ENCODE data around the gene PDLIM1.
"Not testable (repeated sequence)": the region's sequence is repeated elsewhere in the genome, so short reads cannot be mapped to it uniquely, and the experiment has no call there.

The PDLIM1 gene

DNA sequence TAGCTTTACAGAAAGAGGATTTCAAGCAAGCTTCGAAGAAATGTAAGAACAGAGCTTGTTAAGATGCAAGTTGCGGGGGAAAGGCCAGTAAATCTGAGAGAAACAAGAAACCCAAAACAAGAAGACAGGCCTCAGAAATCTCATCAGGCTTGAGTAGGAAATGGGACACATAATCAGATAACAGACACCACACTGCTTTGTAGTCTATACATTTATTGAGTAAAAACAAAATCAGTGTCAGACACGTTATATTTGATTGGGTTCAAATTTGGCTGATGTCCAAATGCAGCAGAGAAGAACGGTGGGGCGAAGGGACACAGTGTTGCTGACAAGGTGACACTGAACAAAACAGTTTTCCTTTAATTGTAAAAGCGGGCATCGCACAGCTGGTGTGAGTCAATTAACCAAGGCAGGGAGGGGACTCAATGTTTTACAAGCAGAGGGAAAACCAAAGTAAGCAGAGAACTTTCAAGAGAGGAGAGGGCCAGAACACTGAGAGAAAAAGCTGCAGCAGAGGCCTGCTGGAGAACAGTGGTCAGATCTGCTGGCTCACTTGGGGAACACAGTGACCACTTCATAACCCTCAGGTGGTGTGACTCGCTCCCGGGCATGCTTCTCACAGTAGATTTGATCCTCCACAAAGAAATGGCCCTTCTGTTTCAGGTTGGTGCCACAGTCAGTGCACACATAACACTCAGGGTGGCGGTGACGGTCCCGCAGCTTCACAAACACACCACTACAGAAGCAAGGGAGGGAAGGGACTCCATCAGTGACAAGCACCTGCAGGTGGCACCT is 53.2 kb downstream of the PDLIM1 start:
- DNase-seq, result no peak

DNA sequence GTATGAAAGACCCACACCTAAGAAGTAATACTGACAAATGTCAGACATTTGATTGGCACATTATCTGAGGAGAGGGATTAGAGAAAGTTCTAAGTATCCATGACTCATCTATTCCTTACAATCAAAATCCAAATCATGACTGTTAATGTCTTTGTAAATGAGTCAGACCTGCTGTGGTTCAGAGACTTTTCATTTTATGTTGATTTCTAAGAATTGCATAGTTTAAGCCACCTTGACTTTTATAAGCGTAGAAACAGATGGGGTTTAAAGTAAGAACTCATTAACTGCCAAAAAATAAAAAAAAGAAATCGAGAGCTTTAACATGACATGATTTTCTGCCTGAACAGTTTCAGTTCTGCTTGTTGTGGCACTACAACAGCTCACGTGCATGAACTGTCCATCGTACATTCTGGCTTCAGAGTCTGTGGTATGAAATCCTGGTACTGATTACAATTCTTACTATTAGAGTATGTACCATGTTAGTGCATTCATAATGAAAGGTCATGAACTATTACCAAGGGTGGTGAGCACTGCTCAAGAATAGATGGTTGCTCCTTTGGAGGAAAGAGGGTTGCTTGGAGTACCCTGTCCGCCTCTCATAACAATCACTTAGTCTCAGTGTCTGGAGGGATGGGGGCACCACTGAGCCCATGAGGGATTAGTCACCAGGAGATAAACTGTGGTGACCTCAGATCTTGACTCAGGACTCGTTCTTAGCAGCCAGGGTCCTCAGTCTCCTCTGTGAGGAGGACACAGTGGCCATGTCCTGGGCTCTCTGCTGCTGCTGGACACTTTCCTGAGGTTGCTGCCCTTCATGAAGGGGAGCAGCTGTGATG is 54.5 kb downstream of the PDLIM1 start:
- peak; percentile 80 for DNase-seq

DNA sequence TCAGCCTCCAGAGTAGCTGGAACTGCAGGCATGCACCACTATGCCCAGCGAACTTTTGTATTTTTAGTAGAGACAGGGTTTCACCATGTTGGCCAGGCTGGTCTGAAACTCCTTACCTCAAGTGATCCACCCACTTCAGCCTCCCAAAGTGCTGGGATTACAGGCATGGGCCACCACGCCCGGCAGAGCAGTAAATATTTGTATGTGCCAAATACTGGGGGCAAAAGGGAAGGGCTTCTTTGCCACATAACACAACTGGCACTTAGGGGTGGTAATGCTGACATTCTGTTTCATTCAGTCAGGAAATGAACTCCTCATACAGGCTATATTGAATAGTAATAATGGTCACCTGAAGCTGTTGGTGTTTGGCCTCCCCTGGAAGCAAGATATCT is 55.1 kb downstream of the PDLIM1 start:
- no peak for DNase-seq

DNA sequence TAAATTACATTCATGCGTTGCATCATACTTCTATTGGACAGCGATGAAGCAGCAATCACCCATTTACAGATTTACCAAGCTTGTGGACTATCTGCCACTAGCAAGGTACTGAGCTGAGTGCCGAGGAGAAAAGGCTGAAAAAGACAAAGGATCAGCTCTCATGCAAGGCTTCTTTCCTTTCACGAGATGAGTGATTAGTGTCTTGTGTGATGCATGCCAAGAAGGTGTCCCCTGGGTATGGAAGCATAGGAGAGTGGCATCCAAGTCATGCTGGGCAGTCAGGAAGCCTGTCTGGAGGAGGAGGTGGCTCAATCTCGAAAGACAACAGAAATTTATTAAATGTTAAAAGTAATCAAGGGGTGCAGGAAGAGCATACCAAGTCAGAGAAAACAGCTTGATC is 55.9 kb downstream of the PDLIM1 start:
- no peak for DNase-seq

DNA sequence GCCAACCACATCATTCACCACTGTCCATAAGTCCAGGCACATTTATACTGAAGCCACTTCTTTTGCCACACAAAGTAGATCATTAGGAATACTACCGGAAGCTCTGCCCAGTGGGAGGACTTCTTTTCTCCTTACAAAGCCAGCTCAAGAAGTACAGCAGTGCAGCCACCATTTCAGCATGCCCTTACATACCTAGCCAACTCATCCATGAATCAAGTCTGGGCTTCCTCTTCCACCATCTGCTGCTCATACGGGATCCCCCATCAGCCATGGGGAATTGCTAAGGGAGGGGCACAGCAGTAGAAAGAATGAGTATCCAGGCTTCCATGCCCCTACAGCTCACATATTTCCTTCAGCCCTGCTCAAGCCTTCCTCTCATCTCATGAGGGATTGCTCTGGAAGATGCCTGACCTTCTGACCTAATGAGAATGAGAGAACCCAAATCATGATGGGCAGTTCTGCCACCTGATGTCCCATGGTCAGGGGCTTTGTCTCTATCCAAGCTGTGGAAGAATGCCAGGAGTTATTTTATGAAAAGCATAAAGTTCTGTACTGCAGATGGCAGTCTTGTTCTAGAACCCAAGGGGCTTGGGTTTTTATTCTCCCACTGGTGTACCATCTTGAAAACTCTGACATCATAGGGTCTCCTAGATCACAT is 57.3 kb downstream of the PDLIM1 start:
- DNase-seq, result no peak

DNA sequence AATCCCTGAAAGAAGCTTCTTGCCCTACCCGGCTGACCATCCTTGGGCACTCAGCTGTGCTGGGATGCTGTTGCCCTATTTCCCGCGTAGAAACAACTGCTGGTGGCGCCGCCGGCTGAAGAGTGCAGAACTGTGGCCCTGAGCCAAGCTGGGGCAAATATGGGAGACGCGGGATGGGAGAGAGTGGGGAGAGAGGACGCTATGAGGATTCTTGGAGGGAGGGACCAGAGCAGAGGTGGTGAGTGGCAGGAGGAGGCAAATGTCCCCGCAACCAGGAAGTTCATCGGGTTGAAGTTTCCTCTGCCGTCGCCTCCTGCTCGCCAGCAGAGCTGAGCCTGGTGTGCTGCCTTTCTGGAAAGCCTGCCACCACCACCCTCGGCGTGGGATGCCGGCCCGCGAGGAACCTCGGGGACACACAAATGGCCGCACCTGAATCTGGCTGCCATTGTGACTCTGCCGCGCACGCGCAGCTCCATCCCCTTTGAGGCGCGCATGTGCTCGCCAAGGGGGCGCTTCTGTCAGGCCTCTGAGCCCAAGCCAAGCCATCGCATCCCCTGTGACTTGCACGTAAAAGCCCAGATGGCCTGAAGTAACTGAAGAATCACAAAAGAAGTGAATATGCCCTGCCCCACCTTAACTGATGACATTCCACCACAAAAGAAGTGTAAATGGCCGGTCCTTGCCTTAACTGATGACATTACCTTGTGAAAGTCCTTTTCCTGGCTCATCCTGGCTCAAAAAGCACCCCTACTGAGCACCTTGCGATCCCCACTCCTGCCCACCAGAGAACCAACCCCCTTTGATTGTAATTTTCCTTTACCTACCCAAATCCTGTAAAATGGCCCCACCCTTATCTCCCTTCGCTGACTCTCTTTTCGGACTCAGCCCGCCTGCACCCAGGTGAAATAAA is 59.9 kb downstream of the PDLIM1 start:
- DNase-seq, result not testable (repeated sequence)

DNA sequence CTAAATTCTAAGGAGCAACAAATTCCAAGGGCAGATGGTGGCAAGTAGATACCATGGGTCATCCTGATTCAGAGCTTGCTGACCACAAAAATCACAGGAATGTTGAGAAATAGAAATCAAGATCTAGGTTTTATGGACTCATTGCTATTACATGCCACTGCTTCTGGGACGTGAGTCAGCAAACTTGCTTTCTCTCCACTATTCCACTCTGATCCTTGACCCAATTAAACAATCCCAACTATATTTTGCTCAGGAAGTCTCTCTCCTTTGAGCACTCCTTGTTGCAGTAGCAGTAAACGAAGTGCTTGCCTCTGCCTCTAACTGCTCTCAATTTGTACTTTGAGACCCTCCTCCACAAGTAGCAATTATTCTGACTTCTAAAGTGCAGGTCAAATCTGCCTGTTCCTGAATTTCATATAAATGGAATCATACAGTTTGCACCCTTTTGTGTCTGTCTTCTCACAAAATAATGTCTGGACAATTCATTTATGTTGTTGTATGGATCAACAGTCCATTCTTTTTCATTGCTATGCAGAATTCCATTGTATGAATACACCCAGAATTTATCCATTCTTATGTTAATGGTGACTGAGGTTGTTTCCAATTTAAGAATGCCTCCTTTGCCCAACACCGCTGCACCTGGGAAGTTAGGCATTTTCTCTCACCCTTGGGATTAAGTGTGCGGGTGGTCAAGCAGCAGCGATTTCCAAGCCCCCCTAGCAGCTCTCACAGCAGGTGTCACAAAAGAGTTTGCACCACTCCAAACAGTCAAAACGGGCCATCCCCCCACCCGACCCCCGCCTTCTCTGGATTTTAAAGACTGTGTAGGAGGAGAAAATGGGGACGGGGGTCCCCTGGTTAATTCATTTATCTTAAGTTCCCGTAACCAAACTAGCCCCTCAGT is 60.8 kb downstream of the PDLIM1 start:
- peak; percentile 99 for DNase-seq

DNA sequence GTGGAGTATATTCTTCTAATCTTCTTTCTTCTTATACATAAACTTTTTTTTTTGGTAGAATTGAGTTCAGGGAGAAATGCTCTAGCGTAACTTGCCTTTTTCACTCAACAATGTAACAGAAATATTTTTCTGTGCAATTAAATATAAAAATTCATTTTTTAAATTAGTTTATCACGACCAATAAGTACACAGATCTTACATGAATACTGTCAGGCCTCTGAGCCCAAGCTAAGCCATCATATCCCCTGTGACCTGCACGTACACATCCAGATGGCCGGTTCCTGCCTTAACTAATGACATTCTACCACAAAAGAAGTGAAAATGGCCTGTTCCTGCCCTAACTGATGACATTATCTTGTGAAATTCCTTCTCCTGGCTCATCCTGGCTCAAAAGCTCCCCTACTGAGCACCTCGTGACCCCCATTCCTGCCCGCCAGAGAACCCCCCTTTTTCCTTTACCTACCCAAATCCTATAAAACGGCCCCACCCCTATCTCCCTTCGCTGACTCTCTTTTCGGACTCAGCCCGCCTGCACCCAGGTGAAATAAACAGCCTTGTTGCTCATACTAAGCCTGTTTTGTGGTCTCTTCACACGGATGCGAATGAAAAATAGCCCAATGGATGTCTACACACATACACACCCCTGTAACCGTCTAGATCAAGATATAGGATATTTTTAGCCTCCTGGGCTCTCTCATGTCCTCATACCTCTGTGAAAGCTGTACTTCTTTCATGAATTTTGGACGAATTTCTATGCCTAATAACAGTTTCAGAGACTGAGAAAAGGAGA is 61.7 kb downstream of the PDLIM1 start:
- not testable (repeated sequence) for DNase-seq

DNA sequence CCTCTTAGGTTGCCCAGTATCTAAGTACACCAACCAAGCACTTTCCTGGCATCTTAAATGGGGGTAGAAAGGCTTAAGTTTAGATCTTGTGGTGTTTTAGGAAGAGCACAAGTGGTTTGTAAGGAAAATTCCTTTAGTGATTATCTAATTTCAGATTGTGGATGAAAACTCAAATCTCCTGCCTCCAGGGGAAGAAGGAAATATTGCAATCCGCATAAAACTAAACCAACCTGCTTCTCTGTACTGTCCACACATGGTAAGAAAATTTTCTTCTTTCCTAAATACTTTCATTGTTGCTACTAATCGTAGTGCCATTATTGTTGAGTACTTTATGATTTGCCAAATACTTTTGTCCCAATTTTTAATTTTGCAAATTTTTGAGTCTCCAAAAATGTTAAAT is 65.7 kb downstream of the PDLIM1 start:
- DNase-seq, result no peak

DNA sequence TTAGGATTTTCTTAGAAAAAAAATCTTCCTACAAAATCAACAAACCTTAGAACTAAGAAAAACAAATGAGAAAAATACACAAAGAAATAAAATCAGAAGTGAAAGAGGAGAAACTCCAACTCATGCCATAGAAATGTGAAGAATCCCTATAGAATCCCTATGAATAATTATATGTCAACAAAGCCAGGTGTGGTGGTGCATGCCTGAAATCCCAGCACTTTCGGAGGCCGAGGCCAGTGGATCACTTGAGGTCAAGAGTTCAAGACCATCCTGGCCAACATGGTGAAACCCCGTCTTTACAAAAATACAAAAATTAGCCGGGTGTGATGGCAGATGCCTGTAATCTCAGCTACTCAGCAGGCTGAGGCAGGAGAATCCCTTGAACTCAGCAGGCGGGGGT is 69.7 kb downstream of the PDLIM1 start:
- peak; percentile 58 for DNase-seq

DNA sequence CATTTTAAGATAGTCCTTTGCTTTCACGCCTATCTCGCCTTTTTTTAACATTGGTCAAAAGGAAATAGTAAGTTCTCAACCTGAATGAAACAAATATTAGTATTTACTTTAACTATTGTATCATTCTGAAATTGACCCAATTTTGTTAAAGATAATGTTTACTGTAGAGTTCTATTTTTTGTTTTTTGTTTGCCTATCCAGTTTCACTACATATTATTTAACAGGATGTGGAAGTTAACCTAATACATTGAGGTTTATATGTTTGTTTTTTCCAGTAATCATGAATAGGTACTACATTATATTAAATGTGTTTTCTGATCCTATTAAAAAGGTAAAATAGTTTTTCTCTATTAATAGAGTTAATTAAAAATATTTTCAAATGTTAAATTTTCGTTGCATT is 70.3 kb downstream of the PDLIM1 start:
- DNase-seq, result no peak

DNA sequence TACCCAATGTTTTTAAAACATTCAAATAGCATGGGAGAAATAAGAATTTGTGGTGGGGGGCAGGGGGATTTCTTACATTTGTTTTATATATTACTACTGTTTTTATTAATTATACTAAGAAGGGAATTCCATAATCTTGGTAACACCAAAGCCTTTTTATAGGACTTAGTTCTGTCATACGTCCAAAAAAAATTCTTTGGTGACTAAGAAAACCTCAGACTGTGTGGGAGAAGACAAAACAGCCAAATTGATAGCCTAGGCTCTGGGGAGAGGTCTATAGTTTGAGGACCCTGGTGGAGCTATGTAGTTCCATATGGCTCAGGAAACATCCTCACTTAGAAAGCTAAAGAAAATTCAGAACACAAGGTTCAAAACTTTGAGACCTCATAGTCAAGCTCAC is 73.3 kb downstream of the PDLIM1 start:
- peak; percentile 50 for DNase-seq

DNA sequence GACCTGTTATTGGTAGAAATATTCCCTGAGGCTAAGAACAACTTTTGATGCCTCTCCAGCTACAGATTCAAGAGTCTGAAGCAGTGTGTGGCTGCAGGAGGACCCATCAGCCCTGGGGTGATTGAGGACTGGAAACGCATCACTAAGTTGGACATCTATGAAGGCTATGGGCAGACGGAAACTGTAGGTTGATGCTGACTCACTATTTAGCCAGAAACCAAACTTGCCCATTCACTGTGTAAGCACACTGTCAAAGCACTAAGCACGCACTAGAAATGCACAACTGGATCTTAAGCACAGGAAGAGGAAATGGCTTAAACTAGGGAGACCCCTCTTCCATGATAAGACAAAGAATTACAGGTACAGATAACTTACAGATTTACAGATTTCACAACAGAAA is 76.0 kb downstream of the PDLIM1 start:
- DNase-seq, result peak; percentile 47

DNA sequence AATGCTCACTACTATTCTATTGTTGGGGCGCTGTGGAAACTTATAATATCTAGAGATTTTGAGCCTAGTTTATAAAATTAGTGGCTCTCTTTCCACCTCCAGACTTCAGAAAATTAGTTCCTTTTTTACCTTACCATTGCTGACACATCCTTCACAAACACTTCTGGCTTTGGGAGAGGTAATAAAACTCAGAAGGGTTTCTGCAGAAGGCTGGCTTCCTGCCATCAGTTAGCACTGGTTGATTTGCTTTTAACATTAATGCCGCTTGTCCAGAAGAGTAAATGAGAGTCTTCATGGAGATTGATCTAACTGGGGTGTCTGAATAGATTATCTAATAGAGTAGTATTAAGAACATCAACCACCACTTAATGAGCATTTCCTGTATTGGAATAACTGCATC is 76.4 kb downstream of the PDLIM1 start:
- no peak for DNase-seq

DNA sequence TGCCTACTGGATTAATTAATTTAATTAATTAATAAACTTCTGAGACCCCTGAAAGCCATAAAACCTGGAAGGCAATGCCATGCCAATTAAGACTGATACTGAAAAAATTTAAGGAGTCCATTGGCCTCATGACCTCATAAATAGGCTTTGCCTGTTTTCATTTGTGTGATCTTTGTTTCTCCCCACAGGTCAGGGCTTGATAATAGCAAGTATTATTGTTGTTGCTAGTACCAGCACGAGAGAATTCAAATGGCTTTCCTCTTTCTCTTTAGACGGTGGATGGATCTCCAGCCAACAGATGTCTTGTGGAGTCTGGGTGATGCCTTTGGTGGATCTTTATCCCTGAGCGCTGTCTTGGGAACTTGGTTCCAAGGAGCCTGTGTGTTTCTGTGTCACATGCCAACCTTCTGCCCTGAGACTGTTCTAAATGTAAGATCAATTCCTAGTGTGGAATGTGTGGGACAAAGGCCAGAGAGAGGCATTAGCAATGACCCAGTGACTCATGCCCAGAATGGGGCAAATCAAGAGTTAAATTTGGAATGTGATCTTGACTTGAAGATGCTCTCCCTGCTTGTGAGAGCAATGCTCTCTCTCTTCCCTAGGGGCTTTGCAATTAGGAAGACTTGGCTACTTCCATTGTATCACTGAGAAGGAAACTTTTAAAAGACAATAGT is 79.1 kb downstream of the PDLIM1 start:
- peak; percentile 52 for DNase-seq

DNA sequence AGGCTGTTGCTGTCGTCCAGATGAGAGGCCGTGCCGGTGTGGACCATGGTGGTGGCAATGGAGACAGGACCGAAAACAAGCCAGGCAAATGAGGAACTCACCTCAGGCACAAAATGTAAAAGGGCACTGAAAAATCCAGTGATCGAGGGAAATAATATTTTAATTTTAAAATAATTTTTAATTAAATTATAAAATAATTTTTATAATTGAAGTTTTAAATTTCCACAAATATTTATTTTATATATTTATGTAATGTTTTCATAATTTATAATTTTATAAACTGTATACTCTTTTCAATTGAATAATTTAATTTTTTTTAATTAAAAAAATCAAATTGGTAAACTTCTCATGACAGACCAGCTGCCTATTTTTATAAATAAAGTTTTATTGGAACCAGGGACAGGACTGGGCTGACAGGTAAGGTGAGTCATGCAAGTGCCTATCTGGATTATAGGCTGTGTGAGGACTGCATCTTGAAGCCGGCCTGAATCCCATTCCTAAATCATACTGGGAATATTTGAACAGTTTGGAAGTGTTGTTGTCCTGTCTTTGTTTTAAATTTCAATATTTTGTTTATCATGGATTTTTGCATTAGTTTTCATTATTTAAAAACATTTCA is 81.2 kb downstream of the PDLIM1 start:
- DNase-seq, result no peak

DNA sequence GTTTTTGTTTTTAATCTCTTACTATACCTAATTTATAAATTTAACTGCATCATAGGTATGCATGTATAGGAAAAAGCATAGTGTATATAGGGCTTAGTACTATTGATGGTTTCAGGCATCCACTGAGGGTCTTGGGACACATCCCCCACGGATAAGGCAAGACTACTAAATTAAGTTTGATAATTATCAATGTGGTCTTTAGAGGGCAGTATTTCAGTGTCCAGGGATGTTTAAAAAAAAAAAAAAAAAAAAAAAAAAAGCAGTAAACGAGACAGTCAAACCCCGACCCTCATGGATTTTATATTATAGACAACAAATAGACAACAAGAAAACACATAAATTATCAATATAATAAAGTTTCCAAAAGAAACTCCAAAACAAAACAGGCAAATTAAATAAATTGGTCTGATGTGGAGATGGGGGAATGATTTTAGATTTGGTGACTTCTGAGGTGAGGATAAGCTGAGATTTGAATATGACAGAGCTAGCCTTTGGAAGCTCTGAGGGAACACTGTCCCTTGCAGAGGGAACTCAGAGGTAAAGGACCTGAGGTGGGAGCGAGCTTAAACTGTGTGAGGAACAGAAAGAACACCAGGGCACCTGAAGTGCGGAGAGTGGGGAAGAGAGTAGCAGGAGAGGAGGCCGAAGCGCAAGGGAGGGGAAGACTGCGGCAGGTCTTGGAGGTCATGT is 82.0 kb downstream of the PDLIM1 start:
- DNase-seq, result no peak

DNA sequence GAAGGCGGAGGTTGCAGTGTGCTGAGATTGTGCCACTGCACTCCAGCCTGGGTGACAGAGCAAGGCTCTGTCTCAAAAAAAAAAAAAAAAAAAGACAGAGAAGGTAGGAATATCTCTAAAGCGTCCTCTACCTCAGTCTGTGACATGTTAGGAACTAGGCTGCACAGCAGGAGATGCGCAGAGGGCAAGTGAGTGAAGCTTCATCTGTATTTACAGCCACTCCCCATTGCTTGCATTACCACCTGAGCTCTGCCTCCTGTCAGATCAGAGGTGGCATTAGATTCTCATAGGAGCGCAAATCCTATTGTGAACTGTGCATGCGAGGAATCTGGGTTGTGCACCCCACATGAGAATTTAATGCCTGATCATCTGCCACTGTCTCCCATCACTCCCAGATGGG is 87.9 kb downstream of the PDLIM1 start:
- not testable (repeated sequence) for DNase-seq

DNA sequence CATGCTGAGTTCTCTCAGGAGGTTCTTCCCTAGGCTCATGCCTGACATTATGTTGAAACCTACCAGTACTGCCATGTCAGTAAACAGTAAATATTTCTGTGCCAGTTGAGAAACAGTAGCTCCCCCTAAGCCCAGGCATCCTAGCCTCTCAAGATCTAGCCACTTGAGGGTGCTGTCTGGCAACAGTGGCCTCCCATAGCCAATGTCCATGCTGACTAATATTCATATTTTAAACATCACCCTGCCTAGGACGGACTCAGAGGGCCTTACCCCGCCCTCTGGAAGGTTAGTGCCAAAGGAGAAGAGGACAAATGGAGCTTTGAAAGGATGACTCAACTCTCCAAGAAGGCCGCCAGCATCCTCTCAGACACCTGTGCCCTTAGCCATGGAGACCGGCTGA is 89.1 kb downstream of the PDLIM1 start:
- DNase-seq, result peak; percentile 21

Measured in fibroblast of skin of right biceps (primary cell).